RCC 7860 (cell line): ENCODE results near the gene CIC.

Experiments used
- DNase-seq: peaks from one replicate; pipeline ENCODE4 v3.0.0-alpha.2; 2015; ENCODE audit warnings: low spot score
- FAIRE-seq: peaks from 2 replicates; lab custom pipeline; 2012; peaks lifted over from hg19 to GRCh38; lab: Jason Lieb, UNC

CIC gene

DNA sequence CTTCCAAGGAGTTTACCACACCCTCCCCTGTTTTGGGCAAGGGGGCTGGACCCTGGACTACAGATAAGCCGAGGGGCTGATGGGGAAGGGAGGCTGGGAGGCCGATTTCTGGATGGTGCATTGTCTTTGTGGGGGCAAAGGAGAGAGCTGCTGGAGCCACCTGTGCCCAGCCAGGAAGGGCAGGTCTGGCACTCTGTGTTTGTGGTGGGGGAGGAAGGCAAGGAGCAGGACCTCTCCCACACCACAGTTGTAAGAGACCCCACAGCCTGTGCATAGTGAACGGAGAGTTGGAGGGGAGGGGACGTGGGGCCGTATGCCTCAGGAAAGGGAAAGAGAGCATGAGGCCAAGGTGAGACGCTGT, 16.9 kb downstream of the CIC start:
- DNase-seq (no peak), FAIRE-seq (no peak)

DNA sequence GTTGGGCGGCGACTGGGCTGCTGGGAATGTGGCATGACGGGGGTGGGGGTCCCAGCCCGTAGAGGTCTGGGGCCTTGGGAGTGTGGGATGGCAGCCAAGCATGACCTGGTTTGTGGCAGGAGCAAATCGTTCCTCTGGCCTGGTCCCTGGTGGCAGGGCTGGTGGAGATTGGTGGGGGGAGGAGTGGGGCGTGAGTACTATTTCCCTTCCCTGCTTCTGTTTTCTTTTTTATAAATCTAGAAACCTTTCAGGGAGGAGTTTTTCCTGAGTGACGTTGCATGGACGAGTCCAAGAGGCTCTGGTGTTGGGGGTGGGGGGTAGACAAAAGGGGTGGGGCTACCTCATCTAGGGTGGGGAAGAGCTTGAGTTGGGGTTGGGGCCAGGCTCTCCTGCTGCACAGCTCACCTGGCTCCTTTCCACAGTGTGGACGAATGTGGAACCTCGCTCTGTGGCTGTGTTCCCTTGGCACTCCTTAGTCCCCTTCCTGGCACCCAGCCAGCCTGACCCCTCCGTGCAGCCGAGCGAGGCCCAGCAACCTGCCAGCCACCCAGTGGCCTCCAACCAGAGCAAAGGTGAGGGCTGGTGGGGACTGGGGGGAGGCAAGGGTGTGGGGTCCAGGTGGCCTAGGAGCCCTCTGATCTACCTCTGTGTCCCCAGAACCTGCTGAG, 17.4 kb downstream of the CIC start:
- FAIRE-seq (no peak), DNase-seq (no peak)

DNA sequence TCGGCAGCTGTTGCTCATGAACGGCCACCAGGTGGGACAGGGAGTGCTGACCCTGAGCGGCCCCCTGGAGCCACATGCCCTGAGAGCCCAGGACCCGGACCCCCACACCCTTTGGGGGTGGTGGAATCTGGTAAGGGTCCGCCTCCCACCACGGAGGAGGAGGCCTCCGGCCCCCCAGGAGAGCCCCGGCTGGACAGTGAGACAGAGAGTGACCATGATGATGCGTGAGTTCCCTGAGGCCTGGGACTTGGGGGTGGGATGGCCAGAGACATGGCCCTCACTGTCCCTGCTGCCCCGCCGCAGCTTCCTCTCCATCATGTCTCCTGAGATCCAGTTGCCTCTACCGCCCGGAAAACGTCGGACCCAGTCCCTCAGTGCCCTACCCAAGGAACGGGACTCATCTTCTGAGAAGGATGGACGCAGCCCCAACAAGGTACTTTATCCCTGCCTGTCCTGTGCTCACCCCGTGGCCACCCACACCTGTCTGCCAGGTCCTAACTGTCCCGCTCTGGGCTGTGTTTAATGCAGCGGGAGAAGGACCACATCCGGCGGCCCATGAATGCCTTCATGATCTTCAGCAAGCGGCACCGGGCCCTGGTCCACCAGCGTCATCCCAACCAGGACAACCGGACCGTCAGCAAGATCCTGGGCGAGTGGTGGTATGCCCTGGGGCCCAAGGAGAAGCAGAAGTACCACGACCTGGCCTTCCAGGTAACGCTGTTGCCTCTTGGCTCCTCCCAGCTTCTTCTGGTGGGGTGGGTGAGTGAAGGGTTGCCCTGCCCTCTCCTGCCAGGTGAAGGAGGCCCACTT, 18.2 kb downstream of the CIC start:
- no peak for FAIRE-seq

DNA sequence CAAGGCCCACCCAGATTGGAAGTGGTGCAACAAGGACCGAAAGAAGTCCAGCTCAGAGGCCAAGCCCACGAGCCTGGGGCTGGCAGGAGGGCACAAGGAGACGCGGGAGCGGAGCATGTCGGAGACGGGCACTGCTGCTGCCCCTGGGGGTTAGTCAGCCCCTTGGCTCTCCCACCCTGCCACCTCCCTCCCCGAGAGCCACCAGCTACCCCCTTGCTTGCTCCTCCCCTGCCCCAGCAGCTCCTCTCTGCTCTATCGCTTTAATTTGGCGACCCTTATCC, 18.7 kb downstream of the CIC start:
- FAIRE-seq (no peak), DNase-seq (no peak)

More for the DNA sequence above, 18.2 kb downstream of the CIC start:
- no peak for DNase-seq

DNA sequence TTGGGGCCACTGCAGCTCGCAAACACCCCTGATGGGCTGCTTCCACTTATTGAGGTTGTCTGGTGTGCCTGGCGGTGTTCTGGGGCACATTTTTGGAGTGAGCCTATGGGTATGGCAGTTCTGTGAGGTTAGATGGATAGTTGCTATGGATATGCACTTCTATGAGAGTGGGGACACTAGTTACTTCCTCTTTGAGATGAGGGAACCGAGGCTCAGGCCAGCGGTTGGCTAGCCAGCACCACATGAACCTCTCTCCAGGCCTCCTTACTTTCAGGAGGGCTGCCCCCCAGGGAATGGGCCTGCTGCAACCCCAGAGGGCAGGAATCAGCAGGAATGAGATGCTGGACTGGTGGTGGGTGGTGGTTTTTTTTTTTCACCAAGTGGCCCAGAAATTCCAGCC, 19.3 kb downstream of the CIC start:
- no peak for DNase-seq

DNA sequence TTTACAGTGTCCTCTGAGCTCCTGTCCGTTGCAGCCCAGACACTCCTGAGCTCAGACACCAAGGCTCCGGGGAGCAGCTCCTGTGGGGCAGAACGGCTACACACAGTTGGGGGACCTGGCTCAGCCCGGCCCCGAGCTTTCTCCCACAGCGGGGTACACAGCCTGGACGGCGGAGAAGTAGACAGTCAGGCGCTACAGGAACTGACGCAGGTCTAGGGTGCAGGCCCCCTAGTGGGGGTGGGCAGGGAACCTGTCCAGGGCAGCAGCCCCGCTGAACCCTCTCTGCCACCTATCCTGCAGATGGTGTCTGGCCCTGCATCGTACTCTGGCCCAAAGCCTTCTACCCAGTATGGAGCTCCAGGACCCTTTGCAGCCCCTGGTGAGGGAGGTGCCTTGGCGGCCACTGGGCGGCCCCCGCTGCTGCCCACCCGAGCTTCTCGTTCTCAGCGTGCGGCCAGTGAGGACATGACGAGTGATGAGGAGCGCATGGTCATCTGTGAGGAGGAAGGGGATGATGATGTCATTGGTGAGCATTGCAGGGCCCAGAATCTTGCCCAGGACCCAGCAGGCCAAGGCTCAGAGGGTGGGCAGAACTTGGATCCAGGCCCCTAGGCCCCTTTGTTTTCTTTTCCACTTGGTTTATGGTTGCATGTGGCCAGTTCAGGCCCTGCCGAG, 20.0 kb downstream of the CIC start:
- FAIRE-seq, result no peak
- no peak for DNase-seq

More for the DNA sequence above, 19.3 kb downstream of the CIC start:
- FAIRE-seq, result no peak

DNA sequence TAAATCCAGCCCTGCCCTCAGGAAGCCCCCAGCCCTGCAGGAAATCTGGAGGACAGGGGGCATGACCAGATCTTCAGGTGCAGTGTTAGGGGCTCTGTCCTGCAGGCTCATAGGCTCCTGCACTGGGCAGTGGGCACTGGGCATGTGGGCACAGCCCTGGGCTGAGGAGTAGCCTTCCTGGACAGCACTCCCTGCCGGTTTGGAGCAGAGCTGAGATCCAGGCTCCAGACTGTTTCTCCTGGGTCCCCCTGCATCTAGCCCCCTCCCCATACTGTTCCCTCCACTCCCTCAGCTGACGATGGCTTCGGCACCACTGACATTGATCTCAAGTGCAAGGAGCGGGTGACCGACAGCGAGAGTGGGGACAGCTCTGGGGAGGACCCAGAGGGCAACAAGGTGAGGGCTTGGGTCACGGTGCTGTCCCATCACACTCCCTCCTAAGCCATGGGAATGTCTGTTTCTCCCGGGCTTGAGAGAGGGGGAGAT, 20.5 kb downstream of the CIC start:
- no peak for FAIRE-seq
- no peak for DNase-seq

DNA sequence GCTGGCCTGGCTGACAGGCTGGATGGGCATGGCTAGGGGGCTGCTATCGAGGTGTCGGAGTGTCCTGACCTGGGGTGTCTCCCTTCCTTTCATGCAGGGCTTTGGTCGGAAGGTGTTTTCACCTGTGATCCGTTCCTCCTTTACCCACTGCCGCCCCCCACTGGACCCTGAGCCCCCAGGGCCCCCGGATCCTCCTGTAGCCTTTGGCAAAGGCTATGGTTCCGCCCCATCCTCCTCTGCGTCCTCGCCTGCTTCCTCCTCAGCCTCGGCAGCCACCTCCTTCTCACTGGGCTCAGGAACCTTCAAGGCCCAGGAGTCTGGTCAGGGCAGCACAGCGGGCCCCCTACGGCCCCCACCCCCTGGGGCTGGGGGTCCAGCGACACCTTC, 21.1 kb downstream of the CIC start:
- DNase-seq (no peak), FAIRE-seq (no peak)

DNA sequence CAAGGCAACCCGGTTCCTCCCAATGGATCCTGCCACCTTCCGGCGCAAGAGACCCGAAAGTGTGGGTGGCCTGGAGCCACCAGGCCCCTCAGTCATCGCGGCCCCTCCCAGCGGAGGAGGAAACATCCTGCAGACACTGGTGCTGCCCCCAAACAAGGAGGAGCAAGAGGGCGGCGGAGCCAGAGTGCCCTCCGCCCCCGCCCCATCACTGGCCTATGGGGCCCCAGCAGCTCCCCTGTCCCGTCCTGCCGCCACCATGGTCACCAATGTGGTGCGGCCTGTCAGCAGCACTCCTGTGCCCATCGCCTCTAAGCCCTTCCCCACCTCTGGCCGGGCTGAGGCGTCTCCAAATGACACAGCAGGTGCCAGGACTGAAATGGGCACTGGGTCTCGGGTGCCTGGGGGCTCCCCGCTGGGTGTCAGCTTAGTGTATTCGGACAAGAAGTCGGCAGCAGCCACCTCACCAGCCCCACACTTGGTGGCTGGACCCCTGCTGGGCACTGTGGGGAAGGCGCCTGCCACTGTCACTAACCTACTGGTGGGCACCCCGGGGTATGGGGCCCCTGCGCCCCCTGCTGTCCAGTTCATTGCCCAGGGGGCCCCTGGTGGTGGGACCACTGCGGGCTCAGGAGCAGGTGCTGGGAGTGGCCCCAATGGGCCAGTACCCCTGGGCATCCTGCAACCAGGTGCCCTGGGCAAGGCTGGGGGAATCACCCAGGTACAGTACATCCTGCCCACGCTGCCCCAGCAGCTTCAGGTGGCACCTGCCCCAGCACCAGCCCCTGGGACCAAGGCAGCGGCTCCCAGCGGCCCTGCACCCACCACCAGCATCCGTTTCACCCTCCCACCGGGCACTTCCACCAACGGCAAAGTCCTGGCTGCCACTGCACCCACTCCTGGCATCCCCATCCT, 21.7 kb downstream of the CIC start:
- no peak for DNase-seq
- no peak for FAIRE-seq

DNA sequence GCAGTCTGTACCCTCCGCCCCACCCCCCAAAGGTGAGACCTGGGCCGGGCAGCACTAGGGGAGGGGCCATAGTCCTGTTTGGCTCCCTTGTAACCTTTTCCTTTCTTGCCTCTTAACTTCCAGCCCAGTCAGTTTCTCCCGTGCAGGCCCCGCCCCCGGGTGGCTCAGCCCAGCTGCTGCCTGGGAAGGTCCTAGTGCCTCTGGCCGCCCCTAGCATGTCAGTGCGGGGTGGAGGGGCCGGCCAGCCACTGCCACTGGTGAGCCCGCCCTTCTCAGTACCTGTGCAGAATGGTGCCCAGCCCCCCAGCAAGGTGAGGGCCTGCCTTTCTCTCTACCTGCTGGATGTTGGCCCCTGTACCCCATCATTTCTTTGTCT, 22.4 kb downstream of the CIC start:
- FAIRE-seq, result no peak
- no peak for DNase-seq

DNA sequence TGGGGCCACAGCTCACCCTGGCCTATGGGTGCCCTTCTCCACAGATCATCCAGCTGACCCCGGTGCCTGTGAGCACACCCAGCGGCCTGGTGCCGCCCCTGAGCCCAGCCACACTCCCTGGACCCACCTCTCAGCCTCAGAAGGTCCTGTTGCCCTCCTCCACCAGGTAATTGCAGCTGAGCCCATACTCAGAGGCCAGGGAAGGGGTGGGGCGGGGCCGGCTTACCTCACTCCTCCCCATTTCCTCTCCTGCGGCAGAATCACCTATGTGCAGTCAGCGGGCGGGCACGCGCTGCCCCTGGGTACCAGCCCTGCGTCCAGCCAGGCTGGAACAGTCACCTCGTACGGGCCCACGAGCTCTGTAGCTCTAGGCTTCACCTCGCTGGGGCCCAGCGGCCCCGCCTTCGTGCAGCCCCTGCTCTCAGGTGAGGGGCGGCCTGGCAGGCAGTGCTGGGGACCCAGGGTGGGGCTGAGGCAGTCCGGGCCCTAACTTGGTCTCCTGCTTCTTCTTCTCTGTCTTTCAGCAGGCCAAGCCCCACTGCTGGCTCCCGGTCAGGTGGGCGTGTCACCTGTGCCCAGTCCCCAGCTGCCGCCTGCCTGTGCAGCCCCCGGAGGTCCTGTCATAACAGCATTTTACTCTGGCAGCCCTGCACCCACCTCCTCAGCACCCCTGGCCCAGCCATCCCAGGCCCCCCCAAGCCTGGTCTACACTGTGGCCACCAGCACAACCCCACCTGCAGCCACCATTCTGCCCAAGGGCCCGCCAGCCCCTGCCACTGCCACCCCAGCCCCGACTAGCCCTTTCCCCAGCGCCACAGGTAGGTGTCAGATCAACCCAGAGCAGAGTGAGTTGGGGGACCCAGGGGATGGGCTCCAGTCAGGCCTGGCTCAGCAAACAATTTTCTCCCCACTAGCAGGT, 23.2 kb downstream of the CIC start:
- no peak for FAIRE-seq
- DNase-seq, result no peak

DNA sequence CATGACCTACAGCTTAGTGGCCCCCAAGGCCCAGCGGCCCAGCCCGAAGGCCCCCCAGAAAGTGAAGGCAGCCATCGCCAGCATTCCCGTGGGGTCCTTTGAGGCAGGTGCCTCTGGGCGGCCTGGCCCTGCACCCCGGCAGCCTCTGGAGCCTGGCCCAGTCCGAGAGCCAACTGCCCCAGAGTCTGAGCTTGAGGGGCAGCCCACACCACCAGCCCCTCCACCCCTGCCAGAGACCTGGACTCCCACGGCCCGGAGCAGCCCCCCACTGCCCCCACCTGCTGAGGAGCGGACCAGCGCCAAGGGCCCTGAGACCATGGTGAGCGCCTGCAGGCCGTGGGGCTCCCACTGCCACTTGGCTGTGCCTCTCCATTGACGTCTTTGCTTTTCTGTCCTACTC, 23.9 kb downstream of the CIC start:
- DNase-seq, result no peak
- no peak for FAIRE-seq

DNA sequence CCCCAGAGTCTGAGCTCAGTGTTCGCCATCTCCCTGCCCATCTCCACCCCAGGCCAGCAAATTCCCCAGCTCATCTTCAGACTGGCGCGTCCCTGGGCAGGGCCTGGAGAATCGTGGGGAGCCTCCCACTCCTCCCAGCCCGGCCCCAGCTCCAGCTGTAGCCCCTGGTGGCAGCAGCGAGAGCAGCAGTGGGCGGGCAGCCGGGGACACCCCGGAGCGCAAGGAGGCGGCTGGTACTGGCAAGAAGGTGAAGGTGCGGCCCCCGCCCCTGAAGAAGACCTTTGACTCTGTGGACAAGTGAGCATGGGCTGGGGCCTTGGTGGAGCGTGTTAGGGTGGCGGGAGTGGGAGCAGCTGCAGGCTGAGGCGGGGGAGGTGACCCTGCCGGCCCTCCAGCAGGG, 24.5 kb downstream of the CIC start:
- FAIRE-seq, result no peak
- DNase-seq, result no peak

DNA sequence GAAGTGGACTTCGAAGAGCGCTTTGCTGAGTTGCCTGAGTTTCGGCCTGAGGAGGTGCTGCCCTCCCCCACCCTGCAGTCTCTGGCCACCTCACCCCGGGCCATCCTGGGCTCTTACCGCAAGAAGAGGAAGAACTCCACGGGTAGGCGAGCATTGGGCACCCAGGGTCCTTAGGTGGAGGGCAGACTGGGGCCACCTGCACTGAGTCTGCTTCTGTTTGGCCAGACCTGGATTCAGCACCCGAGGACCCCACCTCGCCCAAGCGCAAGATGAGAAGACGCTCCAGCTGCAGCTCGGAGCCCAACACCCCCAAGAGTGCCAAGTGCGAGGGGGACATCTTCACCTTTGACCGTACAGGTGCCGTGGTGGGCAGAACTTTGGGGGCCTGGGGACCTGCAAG, 24.9 kb downstream of the CIC start:
- no peak for FAIRE-seq

DNA sequence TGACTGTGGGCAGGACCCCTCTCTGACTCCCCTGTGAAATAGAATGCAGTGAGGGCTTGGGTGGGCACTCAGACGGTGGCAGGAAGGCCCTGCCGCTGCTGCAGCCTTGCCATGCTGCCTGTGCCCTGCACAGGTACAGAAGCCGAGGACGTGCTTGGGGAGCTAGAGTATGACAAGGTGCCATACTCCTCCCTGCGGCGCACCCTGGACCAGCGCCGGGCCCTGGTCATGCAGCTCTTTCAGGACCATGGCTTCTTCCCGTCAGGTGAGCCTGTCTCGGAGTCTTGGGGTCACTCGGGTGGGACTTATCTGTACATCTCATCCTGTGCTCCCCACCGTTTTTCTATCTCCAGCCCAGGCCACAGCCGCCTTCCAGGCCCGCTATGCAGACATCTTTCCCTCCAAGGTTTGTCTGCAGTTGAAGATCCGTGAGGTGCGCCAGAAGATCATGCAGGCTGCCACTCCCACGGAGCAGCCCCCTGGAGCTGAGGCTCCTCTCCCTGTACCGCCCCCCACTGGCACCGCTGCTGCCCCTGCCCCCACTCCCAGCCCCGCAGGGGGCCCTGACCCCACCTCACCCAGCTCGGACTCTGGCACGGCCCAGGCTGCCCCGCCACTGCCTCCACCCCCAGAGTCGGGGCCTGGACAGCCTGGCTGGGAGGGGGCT, 25.6 kb downstream of the CIC start:
- FAIRE-seq (no peak), DNase-seq (no peak)

More for the DNA sequence above, 24.9 kb downstream of the CIC start:
- DNase-seq, result no peak

DNA sequence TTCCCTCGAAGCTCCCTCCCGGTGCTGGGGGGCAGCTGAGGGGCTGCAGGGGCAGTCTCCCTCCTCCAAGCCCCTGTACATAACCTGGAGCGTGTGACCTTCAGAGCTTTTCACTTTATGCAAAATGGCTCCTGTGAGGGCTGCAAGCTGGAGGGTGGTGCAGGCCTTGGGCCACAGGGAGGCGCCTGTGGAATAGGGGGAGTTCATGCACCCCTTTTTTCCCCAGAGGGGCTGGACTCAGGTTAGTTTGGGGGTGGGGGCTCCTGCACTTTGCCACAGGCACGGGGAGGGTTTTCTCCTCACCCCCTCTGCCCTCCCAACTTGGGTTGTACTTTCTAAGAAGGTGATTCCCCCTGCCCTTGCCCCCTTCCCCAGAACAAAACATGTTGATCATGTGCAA, 26.3 kb downstream of the CIC start:
- FAIRE-seq, result no peak

DNA sequence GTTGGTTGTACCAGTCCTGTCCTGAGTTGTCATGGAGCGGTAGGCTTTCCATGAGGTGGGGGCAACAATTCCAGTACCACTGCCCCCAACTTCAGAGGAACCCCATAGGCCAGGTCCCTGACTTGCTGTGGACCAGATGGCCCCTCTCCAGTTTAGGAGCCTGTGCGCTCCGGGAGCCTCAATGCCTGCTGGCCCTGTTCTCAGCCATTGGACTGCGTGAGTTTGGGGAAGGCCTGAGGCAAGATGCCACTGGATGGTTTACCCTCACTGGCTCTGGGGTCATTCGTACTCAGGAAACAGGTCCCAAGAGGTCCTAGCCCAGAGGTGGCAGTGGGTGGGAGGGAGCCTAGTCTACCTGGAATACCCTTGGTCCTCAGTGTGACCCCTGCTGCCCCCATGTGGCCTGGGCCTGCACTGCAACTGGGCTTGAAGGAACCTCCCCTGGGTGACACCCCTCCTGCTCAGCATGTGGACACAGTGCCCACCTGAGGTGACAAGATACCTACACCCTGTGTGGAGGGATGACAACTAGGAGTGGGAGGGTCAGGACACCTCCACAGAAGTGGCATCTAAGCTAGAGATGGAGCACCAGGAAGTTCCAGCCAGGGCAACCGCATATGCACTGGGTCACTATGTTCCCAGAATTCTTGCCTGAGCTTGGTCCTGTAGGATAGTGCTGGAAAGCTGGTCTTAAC, 26.9 kb downstream of the CIC start:
- peak; percentile 39 for DNase-seq

More for the DNA sequence above, 26.3 kb downstream of the CIC start:
- no peak for DNase-seq

DNA sequence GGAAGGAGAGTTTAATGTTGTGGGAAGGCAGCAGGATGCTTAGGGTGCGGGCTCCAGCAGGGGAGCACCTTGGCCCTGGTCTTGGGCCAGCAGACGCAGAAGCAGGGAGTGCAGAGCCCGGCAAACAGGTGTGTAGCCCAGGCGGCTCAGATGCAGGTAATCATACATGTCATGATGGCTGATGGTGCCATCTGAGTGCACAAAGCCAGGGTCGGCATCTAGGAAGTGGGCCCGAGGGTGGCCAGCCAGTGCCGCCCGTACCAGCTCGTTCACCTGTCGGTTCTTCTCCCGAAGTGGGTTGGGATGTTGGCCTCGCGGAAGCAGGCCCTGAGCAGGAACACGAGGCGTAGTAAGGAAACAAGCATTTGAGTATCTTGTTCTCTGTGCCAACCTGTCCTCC, 28.0 kb downstream of the CIC start:
- DNase-seq, result no peak
- no peak for FAIRE-seq

More for the DNA sequence above, 26.9 kb downstream of the CIC start:
- no peak for FAIRE-seq

DNA sequence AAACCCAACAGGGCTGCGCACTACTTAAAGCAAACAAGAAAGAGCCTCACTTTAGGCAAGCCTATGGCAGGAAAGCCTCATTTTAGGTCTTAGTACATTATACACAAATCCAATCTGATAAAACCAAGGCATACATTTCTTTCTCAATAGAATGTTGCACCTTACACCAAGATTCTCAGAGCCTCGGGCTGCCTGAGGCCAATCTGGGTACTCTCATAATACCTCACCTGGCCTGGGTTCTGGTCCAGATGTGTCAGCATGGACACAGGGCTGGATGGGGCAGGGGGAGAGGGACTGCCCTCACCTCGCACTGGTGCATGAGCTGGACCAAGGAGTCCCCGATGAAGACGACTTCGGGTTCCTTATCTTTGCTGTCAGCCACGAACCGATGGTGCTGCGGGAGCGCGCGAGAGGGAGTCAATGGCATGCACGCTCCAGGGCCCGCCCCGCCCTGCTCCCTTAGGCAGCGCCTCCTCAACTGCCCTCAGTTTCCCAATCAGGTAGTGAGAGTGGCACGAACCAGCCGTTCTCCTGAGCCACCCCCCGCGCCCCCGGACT, 32.7 kb downstream of the CIC start, which contains the start of gene PRR19:
PRR19 (plus strand) TSS at position 487 of the 558 bp plus-strand sequence. CDS start 7,453 bp downstream, outside the sequence.
- no peak for DNase-seq
- FAIRE-seq, result no peak
